Activated T-cell treated with anti-CD3 and anti-CD28 coated beads for 24 hours (primary cell): ENCODE results near the gene KIAA0930.

ENCODE experiments used
- DNase-seq: peaks from one replicate; pipeline ENCODE4 v3.0.0-alpha.2; 2020; ENCODE audit warnings: low read depth

The KIAA0930 gene

GRCh38 chr22:45216133-45217003, 24.3 kb downstream of the KIAA0930 start:
- DNase-seq, result no peak

GRCh38 chr22:45212992-45213751, 27.5 kb downstream of the KIAA0930 start:
- DNase-seq, result no peak

GRCh38 chr22:45212306-45212709, 28.4 kb downstream of the KIAA0930 start:
- no peak for DNase-seq

GRCh38 chr22:45211848-45212247, 28.8 kb downstream of the KIAA0930 start:
- DNase-seq, result no peak

GRCh38 chr22:45211435-45211834, 29.3 kb downstream of the KIAA0930 start:
- DNase-seq, result no peak

GRCh38 chr22:45210991-45211390, 29.7 kb downstream of the KIAA0930 start:
- no peak for DNase-seq

GRCh38 chr22:45210577-45210976, 30.1 kb downstream of the KIAA0930 start:
- no peak for DNase-seq

- no peak for DNase-seq
These were observed 30.5 kb downstream of the KIAA0930 start for GRCh38 chr22:45210174-45210573.

GRCh38 chr22:45208993-45209838, 31.5 kb downstream of the KIAA0930 start:
- no peak for DNase-seq

GRCh38 chr22:45208696-45208992, 32.0 kb downstream of the KIAA0930 start:
- no peak for DNase-seq

- DNase-seq, result no peak
These were observed 32.6 kb downstream of the KIAA0930 start for GRCh38 chr22:45207981-45208664.

GRCh38 chr22:45207533-45207932, 33.2 kb downstream of the KIAA0930 start:
- no peak for DNase-seq

GRCh38 chr22:45206233-45206632, 34.5 kb downstream of the KIAA0930 start:
- no peak for DNase-seq

GRCh38 chr22:45205276-45205925, 35.3 kb downstream of the KIAA0930 start:
- no peak for DNase-seq

- no peak for DNase-seq
These were observed 35.9 kb downstream of the KIAA0930 start for GRCh38 chr22:45204819-45205218.

GRCh38 chr22:45204241-45204640, 36.5 kb downstream of the KIAA0930 start:
- DNase-seq, result no peak

GRCh38 chr22:45203150-45203951, 37.3 kb downstream of the KIAA0930 start:
- no peak for DNase-seq

GRCh38 chr22:45202333-45203149, 38.2 kb downstream of the KIAA0930 start:
- DNase-seq, result no peak

GRCh38 chr22:45201678-45202332, 38.9 kb downstream of the KIAA0930 start:
- DNase-seq, result no peak
